RWPE2 (cell line): ENCODE results near the gene GORASP1.

Experiments
- ATAC-seq: fragments of 200-7000 bp; cut with Tn5 transposase; 3 replicates; pipeline ENCODE4 v1.9.1; 2021; ENCODE audit warnings: low read depth
- DNase-seq: peaks from one replicate; pipeline ENCODE4 v3.0.0-alpha.2; 2020; ENCODE audit warnings: low spot score
- H3K27ac ChIP-seq: fragments of 450-650 bp; 2 replicates; pipeline ENCODE4 v1.5.1; 2017; ENCODE audit warnings: mild to moderate bottlenecking; ENCODE audit not compliant: poor library complexity, severe bottlenecking
- H3K27me3 ChIP-seq: fragments of 250-450 bp; sonication (Bioruptor Pico); 2 replicates; pipeline ENCODE4 v1.5.1; 2021; ENCODE audit warnings: mild to moderate bottlenecking, moderate library complexity; ENCODE audit not compliant: insufficient read depth, poor library complexity, severe bottlenecking
- H3K36me3 ChIP-seq: fragments of 250-450 bp; sonication (Bioruptor Pico); 2 replicates; pipeline ENCODE4 v1.5.1; 2020; ENCODE audit warnings: low read depth, mild to moderate bottlenecking, moderate library complexity
- H3K4me1 ChIP-seq: fragments of 250-450 bp; sonication (Bioruptor Pico); 2 replicates; pipeline ENCODE4 v1.5.1; 2021; ENCODE audit warnings: mild to moderate bottlenecking, moderate library complexity; ENCODE audit not compliant: insufficient read depth, poor library complexity, severe bottlenecking
- H3K4me3 ChIP-seq: fragments of 250-450 bp; sonication (Bioruptor Pico); 2 replicates; pipeline ENCODE4 v1.5.1; 2021; ENCODE audit warnings: mild to moderate bottlenecking, moderate library complexity; ENCODE audit not compliant: severe bottlenecking
- H3K9me3 ChIP-seq: fragments of 250-450 bp; sonication (Bioruptor Pico); 2 replicates; pipeline ENCODE4 v1.5.1; 2021; ENCODE audit warnings: mild to moderate bottlenecking, moderate library complexity; ENCODE audit not compliant: severe bottlenecking
- CTCF ChIP-seq: fragments of 450-650 bp; IDR thresholded peaks from one replicate; pipeline ENCODE4 v1.5.1; 2017; ENCODE audit warnings: mild to moderate bottlenecking, moderate library complexity; ENCODE audit not compliant: poor library complexity, severe bottlenecking

Gene GORASP1

GRCh38 chr3:39090922-39091321, 16.5 kb downstream of the GORASP1 start:
- H3K4me3 ChIP-seq, result no peak overlapping the region
- H3K9me3 ChIP-seq, result no peaks in the 10 kb centered on the region
- ATAC-seq, result no peak
- H3K36me3 ChIP-seq, result peaks cover 60% of the 10 kb centered on the region
- H3K4me1 ChIP-seq, result no peaks in the 10 kb centered on the region
- DNase-seq, result no peak
- H3K27me3 ChIP-seq, result no peaks in the 10 kb centered on the region
- H3K27ac ChIP-seq, result no peak overlapping the region
- no peak for TF ChIP-seq CTCF

DNA sequence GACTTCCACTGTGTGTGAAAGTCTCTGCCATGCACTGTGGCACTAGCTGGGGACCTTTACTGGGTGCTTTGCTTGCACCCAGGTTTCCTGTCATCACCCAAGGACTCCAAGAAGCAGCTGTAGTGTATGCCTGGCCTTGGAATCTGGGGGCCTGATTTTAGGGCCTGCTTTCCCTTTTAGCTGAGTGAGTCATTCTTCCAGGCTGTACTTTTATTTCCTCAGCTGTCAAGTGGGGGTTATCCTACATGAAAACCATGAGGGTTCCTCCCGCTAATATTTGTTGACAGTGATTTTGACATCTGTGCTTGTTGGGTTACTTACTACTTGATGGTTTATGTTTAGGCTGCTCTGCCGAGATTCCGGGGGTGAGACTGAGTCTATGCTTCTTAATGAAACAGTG, 18.5 kb downstream of the GORASP1 start:
- H3K27ac ChIP-seq, result no peak overlapping the region
- TF ChIP-seq CTCF, result no peak
- H3K9me3 ChIP-seq, result no peaks in the 10 kb centered on the region
- peaks cover 60% of the 10 kb centered on the region for H3K36me3 ChIP-seq
- H3K4me3 ChIP-seq, result no peak overlapping the region
- DNase-seq (no peak), ATAC-seq (no peak)
- no peaks in the 10 kb centered on the region for H3K27me3 ChIP-seq
- H3K4me1 ChIP-seq, result no peaks in the 10 kb centered on the region

DNA sequence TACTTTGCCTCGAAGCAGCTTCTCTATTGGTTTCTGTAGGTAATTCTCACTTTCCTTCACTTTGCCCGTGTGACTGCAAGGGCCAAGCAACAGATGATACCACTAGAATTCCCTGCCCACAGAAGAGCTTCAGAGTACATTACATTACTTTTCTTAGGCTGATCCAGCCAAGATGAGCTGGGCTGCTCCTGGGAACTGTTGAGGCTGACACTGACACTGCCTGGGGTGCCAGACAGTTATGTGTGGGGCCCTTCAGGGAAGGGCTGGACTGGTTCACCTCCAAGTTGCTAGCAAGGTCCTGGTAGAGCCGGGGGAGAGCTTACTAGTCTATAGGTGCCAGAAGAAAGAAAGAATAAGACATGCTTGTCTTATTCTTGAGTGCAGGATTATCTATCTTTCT, 19.0 kb downstream of the GORASP1 start:
- DNase-seq, result no peak
- no peak for ATAC-seq
- no peaks in the 10 kb centered on the region for H3K9me3 ChIP-seq
- TF ChIP-seq CTCF, result no peak
- H3K27ac ChIP-seq, result no peak overlapping the region
- H3K27me3 ChIP-seq, result no peaks in the 10 kb centered on the region
- H3K4me1 ChIP-seq, result no peaks in the 10 kb centered on the region
- no peak overlapping the region for H3K4me3 ChIP-seq
- H3K36me3 ChIP-seq, result peaks cover 59% of the 10 kb centered on the region

GRCh38 chr3:39086144-39086543, 21.3 kb downstream of the GORASP1 start:
- ATAC-seq (no peak), DNase-seq (no peak)
- Histone ChIP-seq H3K27me3 (no peaks in the 10 kb centered on the region), H3K4me3 (no peak overlapping the region), H3K9me3 (no peaks in the 10 kb centered on the region), H3K4me1 (no peaks in the 10 kb centered on the region), H3K27ac (no peak overlapping the region), H3K36me3 (peaks cover 43% of the 10 kb centered on the region)
- TF ChIP-seq CTCF, result no peak

DNA sequence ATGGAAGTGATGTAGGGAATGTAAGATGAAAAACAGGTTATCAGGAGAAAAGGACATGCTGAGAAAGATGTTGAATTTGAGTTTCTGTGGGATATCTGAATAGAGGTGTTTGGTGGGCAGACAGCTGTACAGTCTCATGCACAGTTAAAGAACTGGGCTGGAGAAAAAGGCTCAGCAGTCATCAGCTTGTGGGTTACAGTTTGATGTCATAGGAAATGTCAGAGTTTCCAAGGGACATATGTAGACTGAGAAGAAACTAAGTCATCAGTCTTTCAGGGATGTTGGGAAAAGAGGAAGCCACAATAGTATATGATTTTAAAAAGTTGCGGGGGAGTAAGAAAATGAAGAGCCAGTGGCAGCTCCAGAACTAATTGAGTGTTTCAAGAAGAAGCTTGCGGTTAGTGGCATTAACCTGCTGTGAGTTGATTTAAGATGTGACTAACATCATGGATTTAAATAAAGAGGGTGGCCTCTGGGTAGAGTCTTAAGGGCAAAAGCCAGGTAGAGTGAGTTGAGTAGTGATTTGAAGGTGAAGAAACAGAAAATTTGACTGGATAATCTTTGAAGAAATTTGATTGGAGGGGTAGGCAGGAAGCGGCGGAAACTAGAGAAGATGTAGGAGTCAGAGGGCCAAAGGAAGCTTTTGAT, 24.6 kb downstream of the GORASP1 start:
- peaks cover 26% of the 10 kb centered on the region for H3K36me3 ChIP-seq
- no peaks in the 10 kb centered on the region for H3K27me3 ChIP-seq

More for the DNA sequence above, 24.6 kb downstream of the GORASP1 start:
- no peaks in the 10 kb centered on the region for H3K9me3 ChIP-seq
- no peaks in the 10 kb centered on the region for H3K4me1 ChIP-seq
- DNase-seq (no peak), ATAC-seq (no peak)
- no peak for TF ChIP-seq CTCF
- no peak overlapping the region for H3K4me3 ChIP-seq
- no peak overlapping the region for H3K27ac ChIP-seq
